COLO668 (cell line): ENCODE measurements around the gene EP400.

Experiments
- DNase-seq: peaks from one replicate; lab custom pipeline; 2025; ENCODE audit not compliant: unreplicated experiment; lab: John Stamatoyannopoulos, UW

Gene EP400

GRCh38 chr12:131949431-131950181, at the start of gene EP400:
Gene EP400 (plus strand): TSS chr12:131949942. CDS start chr12:131960620, 10,678 bp downstream.
- peak; percentile 93 for DNase-seq

GRCh38 chr12:131900397-131900796, 49.3 kb upstream of the EP400 start:
- DNase-seq: peak; percentile 32

GRCh38 chr12:131901431-131902331, 48.1 kb upstream of the EP400 start:
- DNase-seq: no peak

GRCh38 chr12:131902332-131903241, 47.2 kb upstream of the EP400 start:
- no peak for DNase-seq

- DNase-seq: no peak
Observed at GRCh38 chr12:131903270-131904255, 46.2 kb upstream of the EP400 start.

GRCh38 chr12:131904346-131904745, 45.4 kb upstream of the EP400 start:
- DNase-seq: no peak

GRCh38 chr12:131905081-131905629, 44.6 kb upstream of the EP400 start:
- no peak for DNase-seq

- no peak for DNase-seq
Observed at GRCh38 chr12:131905630-131906091, 44.1 kb upstream of the EP400 start.

GRCh38 chr12:131907379-131908091, 42.2 kb upstream of the EP400 start:
- no peak for DNase-seq

- no peak for DNase-seq
Observed at GRCh38 chr12:131908092-131909080, 41.4 kb upstream of the EP400 start.

- no peak for DNase-seq
Observed at GRCh38 chr12:131909081-131909751, 40.5 kb upstream of the EP400 start.

- DNase-seq: no peak
Observed at GRCh38 chr12:131909752-131910219, 40.0 kb upstream of the EP400 start.

- no peak for DNase-seq
Observed at GRCh38 chr12:131910302-131911027, 39.3 kb upstream of the EP400 start.

GRCh38 chr12:131911028-131911650, 38.6 kb upstream of the EP400 start:
- no peak for DNase-seq

- DNase-seq: no peak
Observed at GRCh38 chr12:131911851-131912477, 37.8 kb upstream of the EP400 start.
